HFF-Myc (cell line): Measurements from ENCODE around the gene ATP2B2.
"Not testable (repeated sequence)": the region's sequence is repeated elsewhere in the genome, so short reads cannot be mapped to it uniquely, and the experiment has no call there.

Source experiments
- DNase-seq: peaks from one replicate; pipeline ENCODE4 v3.0.0-alpha.2; 2011; ENCODE audit warnings: low read depth; ENCODE audit errors: extremely low read depth
- H3K4me3 ChIP-seq: replicated peaks from 2 replicates; pipeline ENCODE4 v1.5.1; 2011; ENCODE audit warnings: low read depth, mild to moderate bottlenecking, control low read depth, low read length
- TF ChIP-seq, protein P1 (sequence below): IDR thresholded peaks from 2 replicates; pipeline ENCODE4 v1.5.1; 2012; ENCODE audit warnings: mild to moderate bottlenecking, low read depth, low read length, control low read depth; ENCODE audit errors: missing control alignments

The ATP2B2 gene

DNA sequence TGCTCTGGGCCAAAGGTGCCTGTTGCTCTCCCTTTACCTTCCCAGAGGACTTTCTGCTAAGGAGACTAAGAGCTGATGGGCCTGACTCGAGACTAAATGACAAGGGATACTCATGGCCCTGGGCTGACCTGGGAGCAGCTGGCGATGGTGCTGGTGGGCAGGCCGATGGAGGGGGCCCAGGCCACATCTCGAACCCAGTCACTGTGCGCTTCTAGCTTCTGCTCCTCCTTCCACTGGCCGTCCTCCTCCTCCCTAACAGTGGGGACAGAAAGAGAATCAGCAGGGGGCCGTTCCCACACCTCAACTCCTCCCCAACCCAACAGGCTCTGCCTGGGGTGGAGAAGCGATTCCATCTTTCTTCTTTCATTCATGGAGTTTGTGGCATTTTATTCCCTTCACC lies 200.5 kb downstream of the ATP2B2 start:
- TF ChIP-seq, protein P1, sequence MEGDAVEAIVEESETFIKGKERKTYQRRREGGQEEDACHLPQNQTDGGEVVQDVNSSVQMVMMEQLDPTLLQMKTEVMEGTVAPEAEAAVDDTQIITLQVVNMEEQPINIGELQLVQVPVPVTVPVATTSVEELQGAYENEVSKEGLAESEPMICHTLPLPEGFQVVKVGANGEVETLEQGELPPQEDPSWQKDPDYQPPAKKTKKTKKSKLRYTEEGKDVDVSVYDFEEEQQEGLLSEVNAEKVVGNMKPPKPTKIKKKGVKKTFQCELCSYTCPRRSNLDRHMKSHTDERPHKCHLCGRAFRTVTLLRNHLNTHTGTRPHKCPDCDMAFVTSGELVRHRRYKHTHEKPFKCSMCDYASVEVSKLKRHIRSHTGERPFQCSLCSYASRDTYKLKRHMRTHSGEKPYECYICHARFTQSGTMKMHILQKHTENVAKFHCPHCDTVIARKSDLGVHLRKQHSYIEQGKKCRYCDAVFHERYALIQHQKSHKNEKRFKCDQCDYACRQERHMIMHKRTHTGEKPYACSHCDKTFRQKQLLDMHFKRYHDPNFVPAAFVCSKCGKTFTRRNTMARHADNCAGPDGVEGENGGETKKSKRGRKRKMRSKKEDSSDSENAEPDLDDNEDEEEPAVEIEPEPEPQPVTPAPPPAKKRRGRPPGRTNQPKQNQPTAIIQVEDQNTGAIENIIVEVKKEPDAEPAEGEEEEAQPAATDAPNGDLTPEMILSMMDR: no peak
- no peak for DNase-seq
- H3K4me3 ChIP-seq: no peak overlapping the region

DNA sequence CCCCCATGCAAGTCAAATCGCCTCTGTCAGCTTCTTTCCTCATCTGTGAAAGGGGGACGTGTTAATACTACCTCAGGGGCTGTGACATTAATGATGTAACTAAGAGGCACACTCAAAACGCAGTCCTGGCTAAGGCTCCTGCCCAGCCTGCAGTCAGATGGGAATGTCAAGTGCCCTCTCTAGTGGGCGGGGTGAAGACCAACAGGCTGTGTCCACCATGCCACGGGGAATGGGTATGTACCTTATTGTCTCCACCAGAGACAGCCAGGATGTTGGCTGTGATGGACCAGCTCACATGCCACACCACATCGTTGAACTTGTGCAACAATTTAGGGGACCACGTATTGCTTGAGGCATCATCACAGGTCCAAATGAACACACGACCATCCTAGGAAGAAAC lies 201.6 kb downstream of the ATP2B2 start:
- TF ChIP-seq, protein P1: no peak
- no peak for DNase-seq
- no peak overlapping the region for H3K4me3 ChIP-seq

DNA sequence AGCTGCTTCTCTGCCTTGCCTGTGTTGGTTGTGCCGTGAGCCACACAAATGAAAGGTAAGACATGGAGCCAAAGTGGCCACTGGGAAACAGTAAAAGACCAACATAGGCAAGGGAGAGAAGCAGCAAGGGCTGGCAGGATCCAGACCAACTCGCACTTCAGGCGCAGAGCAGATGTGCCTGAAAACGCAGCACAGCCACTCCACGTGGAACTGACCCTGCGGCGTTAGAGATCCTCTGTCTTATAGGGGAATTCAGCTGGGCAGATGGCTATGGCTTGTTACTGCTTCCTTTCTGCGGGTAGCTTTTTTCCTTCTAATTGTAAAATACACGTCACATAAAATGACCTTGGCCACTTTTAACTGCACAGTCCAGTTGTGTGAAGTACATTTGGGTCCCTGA lies 202.3 kb downstream of the ATP2B2 start:
- no peak overlapping the region for H3K4me3 ChIP-seq
- DNase-seq: no peak
- TF ChIP-seq, protein P1: no peak

GRCh38 chr3:10300087-10300486 lies 205.3 kb downstream of the ATP2B2 start:
- DNase-seq: no peak
- H3K4me3 ChIP-seq: no peak overlapping the region
- TF ChIP-seq, protein P1: no peak

GRCh38 chr3:10299679-10300078 lies 205.7 kb downstream of the ATP2B2 start:
- no peak for DNase-seq
- TF ChIP-seq, protein P1: no peak
- no peak overlapping the region for H3K4me3 ChIP-seq

GRCh38 chr3:10299175-10299574 lies 206.2 kb downstream of the ATP2B2 start:
- no peak overlapping the region for H3K4me3 ChIP-seq
- no peak for DNase-seq
- TF ChIP-seq, protein P1: no peak

GRCh38 chr3:10298064-10298463 lies 207.3 kb downstream of the ATP2B2 start:
- not testable (repeated sequence) for H3K4me3 ChIP-seq, DNase-seq
